Astrocyte (in vitro differentiated cells and primary cell): ENCODE data around the gene CARS1. TPM values are rescaled to one million over a fixed set of nuclear protein-coding genes. Genes with fewer than 3 reads are reported as not detected.

Experiments used
- DNase-seq: peaks from one replicate; pipeline ENCODE4 v3.0.0-alpha.2; 2010; ENCODE audit warnings: low read depth
- FAIRE-seq: peaks from 2 replicates; lab custom pipeline; 2011; peaks lifted over from hg19 to GRCh38; lab: Jason Lieb, UNC
- H2AFZ ChIP-seq: 2 replicates; pipeline ENCODE4 v1.6.0; 2012; ENCODE audit warnings: low read depth, low read length, inconsistent platforms
- H3K27ac ChIP-seq: 2 replicates; pipeline ENCODE4 v1.5.1; 2011; ENCODE audit warnings: low read depth, low read length, inconsistent platforms
- H3K27me3 ChIP-seq: 2 replicates; pipeline ENCODE4 v1.6.0; 2011; ENCODE audit warnings: low read length, inconsistent platforms; ENCODE audit not compliant: insufficient read depth
- H3K36me3 ChIP-seq: 2 replicates; pipeline ENCODE4 v1.5.1; 2011; ENCODE audit warnings: low read length, inconsistent platforms; ENCODE audit not compliant: insufficient read depth
- H3K4me1 ChIP-seq: 2 replicates; pipeline ENCODE4 v1.5.1; 2011; ENCODE audit warnings: low read length, inconsistent platforms; ENCODE audit not compliant: insufficient read depth
- H3K4me2 ChIP-seq: 2 replicates; pipeline ENCODE4 v1.6.0; 2012; ENCODE audit warnings: low read length, inconsistent platforms
- H3K4me3 ChIP-seq: 2 replicates; pipeline ENCODE4 v1.5.1; 2011; ENCODE audit warnings: low read depth, mild to moderate bottlenecking, low read length, inconsistent platforms; ENCODE audit not compliant: insufficient read depth
- H3K79me2 ChIP-seq: 2 replicates; pipeline ENCODE4 v1.6.0; 2012; ENCODE audit warnings: mild to moderate bottlenecking, low read length, inconsistent platforms; ENCODE audit not compliant: insufficient read depth
- H3K9ac ChIP-seq: 2 replicates; pipeline ENCODE4 v1.6.0; 2012; ENCODE audit warnings: mild to moderate bottlenecking, low read length, inconsistent platforms
- H3K9me3 ChIP-seq: 2 replicates; pipeline ENCODE4 v1.5.1; 2012; ENCODE audit warnings: low read depth, mild to moderate bottlenecking, low read length, inconsistent platforms; ENCODE audit not compliant: insufficient read depth
- H4K20me1 ChIP-seq: 2 replicates; pipeline ENCODE4 v1.6.0; 2012; ENCODE audit warnings: low read length, inconsistent platforms; ENCODE audit not compliant: insufficient read depth
- H3K27ac Mint-ChIP-seq: one replicate; pipeline ENCODE4 v1.8.0; 2021; ENCODE audit warnings: mild to moderate bottlenecking, mixed read lengths; ENCODE audit not compliant: unreplicated experiment
- H3K27me3 Mint-ChIP-seq: one replicate; pipeline ENCODE4 v1.8.0; 2021; ENCODE audit warnings: low read depth, mixed read lengths; ENCODE audit not compliant: unreplicated experiment
- H3K36me3 Mint-ChIP-seq: one replicate; pipeline ENCODE4 v1.8.0; 2021; ENCODE audit warnings: low read depth, mixed read lengths; ENCODE audit not compliant: unreplicated experiment
- H3K4me1 Mint-ChIP-seq: one replicate; pipeline ENCODE4 v1.8.0; 2021; ENCODE audit warnings: low read depth, mixed read lengths; ENCODE audit not compliant: unreplicated experiment
- H3K4me3 Mint-ChIP-seq: one replicate; pipeline ENCODE4 v1.8.0; 2021; ENCODE audit warnings: mild to moderate bottlenecking, moderate library complexity, mixed read lengths; ENCODE audit not compliant: unreplicated experiment
- H3K9me3 Mint-ChIP-seq: one replicate; pipeline ENCODE4 v1.8.0; 2021; ENCODE audit warnings: mild to moderate bottlenecking, mixed read lengths; ENCODE audit not compliant: unreplicated experiment
- EZH2 ChIP-seq: IDR thresholded peaks from 2 replicates; pipeline ENCODE4 v1.6.1; 2012; ENCODE audit warnings: mild to moderate bottlenecking, low read length, inconsistent platforms; ENCODE audit not compliant: insufficient read depth
- total RNA-seq: library from RNA; stranded (reverse); gene quantifications from 2 replicates; pipeline ENCODE4 v1.2.1, GENCODE V29; 2021
- TF ChIP-seq, protein P1 (sequence below): IDR thresholded peaks from 2 replicates; pipeline ENCODE4 v1.5.1; 2011; ENCODE audit warnings: low read depth, mild to moderate bottlenecking, inconsistent platforms, low read length, moderate library complexity; ENCODE audit not compliant: insufficient read depth

The CARS1 gene
- total RNA-seq, 1 donor from 2014 or later, result 123 TPM

DNA sequence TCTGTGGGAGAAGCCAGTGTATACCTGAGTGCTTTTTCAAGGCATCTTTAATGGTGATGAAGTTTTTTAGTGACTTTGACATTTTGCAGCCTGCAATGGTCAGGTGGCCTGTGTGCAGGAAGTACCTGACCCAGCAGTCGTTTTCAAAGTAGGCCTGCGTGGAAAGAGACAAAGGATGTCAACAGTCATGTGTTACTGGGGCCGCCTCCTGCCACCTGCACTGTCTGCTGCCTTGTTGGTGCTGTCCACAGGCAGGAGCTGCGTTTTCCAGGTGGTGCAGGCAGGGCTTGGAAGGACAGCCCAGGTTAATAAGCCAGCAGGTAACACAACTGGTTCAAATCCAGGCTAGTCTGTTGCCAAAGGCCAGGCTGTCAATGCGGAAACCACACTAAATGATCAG, 38.6 kb downstream of the CARS1 start:
- FAIRE-seq (no peak), DNase-seq (no peak)
- no peak for TF ChIP-seq EZH2
- TF ChIP-seq, protein P1, sequence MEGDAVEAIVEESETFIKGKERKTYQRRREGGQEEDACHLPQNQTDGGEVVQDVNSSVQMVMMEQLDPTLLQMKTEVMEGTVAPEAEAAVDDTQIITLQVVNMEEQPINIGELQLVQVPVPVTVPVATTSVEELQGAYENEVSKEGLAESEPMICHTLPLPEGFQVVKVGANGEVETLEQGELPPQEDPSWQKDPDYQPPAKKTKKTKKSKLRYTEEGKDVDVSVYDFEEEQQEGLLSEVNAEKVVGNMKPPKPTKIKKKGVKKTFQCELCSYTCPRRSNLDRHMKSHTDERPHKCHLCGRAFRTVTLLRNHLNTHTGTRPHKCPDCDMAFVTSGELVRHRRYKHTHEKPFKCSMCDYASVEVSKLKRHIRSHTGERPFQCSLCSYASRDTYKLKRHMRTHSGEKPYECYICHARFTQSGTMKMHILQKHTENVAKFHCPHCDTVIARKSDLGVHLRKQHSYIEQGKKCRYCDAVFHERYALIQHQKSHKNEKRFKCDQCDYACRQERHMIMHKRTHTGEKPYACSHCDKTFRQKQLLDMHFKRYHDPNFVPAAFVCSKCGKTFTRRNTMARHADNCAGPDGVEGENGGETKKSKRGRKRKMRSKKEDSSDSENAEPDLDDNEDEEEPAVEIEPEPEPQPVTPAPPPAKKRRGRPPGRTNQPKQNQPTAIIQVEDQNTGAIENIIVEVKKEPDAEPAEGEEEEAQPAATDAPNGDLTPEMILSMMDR, result no peak
- Histone ChIP-seq H4K20me1 (peaks cover 39% of the 10 kb centered on the region), H3K79me2 (no peaks in the 10 kb centered on the region), H3K36me3 (peaks cover 29% of the 10 kb centered on the region), H2AFZ (no peak overlapping the region), H3K4me2 (no peak overlapping the region), H3K9me3 (no peaks in the 10 kb centered on the region), H3K9ac (no peak overlapping the region), H3K4me1 (peaks cover 10% of the 10 kb centered on the region), H3K27me3 (no peaks in the 10 kb centered on the region), H3K27ac (no peak overlapping the region), H3K4me3 (no peak overlapping the region)
- Mint-ChIP-seq H3K27ac (no peak overlapping the region), H3K27me3 (no peaks in the 10 kb centered on the region), H3K4me3 (no peak overlapping the region), H3K4me1 (peaks cover 20% of the 10 kb centered on the region), H3K9me3 (no peaks in the 10 kb centered on the region), H3K36me3 (peaks cover 38% of the 10 kb centered on the region)

DNA sequence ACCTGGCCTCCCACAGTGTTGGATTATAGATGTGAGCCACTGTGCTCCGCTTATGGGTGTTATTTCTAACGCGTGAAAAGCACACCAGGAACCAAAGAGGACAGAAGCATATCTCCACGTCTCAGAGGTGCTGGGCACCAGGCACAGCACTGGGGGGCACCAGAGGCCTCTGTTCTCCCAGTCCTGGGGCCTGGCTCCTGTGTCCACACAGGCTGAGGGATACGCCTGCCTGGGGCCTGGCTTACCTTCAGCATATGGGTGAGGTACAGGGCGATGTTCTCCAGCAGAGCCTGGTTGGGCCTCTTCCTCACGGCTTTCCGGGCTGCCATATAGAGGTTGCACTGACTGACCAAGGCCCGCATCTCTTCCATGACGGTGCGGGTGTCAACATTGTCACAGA, 40.4 kb downstream of the CARS1 start:
- Histone ChIP-seq H3K9me3 (no peaks in the 10 kb centered on the region), H3K79me2 (no peaks in the 10 kb centered on the region), H2AFZ (no peak overlapping the region), H3K27ac (no peak overlapping the region), H3K27me3 (no peaks in the 10 kb centered on the region), H3K36me3 (peaks cover 33% of the 10 kb centered on the region), H3K4me2 (no peak overlapping the region), H3K4me3 (no peak overlapping the region), H3K4me1 (peaks cover 3% of the 10 kb centered on the region), H4K20me1 (peaks cover 39% of the 10 kb centered on the region), H3K9ac (no peak overlapping the region)
- Mint-ChIP-seq H3K27me3 (no peaks in the 10 kb centered on the region), H3K9me3 (no peaks in the 10 kb centered on the region), H3K4me1 (peaks cover 4% of the 10 kb centered on the region), H3K27ac (no peak overlapping the region), H3K36me3 (peaks cover 25% of the 10 kb centered on the region), H3K4me3 (no peak overlapping the region)
- no peak for FAIRE-seq
- DNase-seq, result no peak
- TF ChIP-seq, protein P1, result no peak
- no peak for TF ChIP-seq EZH2

DNA sequence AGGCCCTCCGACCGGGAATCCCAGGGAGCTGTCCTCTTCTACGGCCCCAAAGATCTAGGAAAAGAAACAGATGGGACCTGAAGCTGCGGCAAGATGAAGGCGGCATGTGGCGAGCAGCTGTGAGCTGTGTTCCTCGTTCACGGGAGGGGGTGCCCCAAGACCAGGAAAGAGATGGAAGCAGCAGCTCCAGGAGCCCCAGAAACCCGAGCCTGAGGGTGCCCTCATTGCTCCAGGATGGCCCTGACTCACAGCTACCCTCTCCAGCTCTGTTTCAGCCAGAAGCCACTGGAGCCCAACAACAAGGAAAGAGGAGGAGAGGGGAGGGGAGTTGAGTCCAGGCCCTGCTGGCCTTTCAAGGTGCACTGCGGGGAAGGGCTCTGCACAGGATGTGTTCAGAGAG, 41.4 kb downstream of the CARS1 start:
- H3K4me1 ChIP-seq, result peaks cover 3% of the 10 kb centered on the region
- H3K27me3 ChIP-seq, result no peaks in the 10 kb centered on the region
- TF ChIP-seq EZH2, result no peak
- TF ChIP-seq, protein P1, result no peak
- no peak overlapping the region for H2AFZ ChIP-seq
- peaks cover 31% of the 10 kb centered on the region for H4K20me1 ChIP-seq
- no peaks in the 10 kb centered on the region for H3K9me3 Mint-ChIP-seq
- peaks cover 39% of the 10 kb centered on the region for H3K36me3 ChIP-seq
- no peak overlapping the region for H3K4me3 Mint-ChIP-seq
- peaks cover 23% of the 10 kb centered on the region for H3K36me3 Mint-ChIP-seq
- no peaks in the 10 kb centered on the region for H3K4me1 Mint-ChIP-seq
- no peaks in the 10 kb centered on the region for H3K27me3 Mint-ChIP-seq
- H3K79me2 ChIP-seq, result no peaks in the 10 kb centered on the region
- no peak overlapping the region for H3K27ac ChIP-seq
- no peaks in the 10 kb centered on the region for H3K9me3 ChIP-seq
- H3K27ac Mint-ChIP-seq, result no peak overlapping the region
- no peak for FAIRE-seq
- no peak overlapping the region for H3K4me3 ChIP-seq
- DNase-seq, result no peak
- H3K9ac ChIP-seq, result no peak overlapping the region
- no peak overlapping the region for H3K4me2 ChIP-seq
